HG03060 (cell line): Measurements from ENCODE around the gene ZNF74.

Experiments used
- ATAC-seq: cut with Tn5 transposase; IDR thresholded peaks from one replicate; pipeline ENCODE4 v1.9.1; 2021; ENCODE audit warnings: low read depth, moderate number of reproducible peaks; ENCODE audit not compliant: unreplicated experiment

The ZNF74 gene

GRCh38 chr22:20430720-20431510, 37.0 kb downstream of the ZNF74 start:
- no peak for ATAC-seq

GRCh38 chr22:20431511-20432192, 37.7 kb downstream of the ZNF74 start:
- ATAC-seq = no peak

DNA sequence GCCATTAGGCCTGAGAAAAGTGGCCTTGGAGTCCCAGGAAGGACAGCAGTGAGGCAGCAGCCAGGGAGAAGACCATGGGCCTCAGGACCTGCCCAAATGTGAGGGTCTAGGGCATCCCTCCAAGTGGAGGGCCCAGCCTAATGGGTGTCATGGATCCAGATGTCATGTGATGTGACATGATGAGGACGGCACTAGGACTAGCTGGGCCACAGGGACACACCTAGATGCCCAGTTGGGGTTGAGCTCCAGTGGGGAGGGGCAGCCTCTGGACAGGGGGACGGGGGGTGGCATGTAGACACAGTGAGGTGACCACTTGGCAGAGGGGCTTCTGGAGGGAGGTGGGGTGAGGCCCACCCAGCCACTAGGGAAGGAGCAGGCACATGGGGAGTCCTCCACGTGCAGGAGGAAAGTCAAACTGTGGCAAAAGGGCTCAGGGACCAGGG, 38.3 kb downstream of the ZNF74 start:
- no peak for ATAC-seq

DNA sequence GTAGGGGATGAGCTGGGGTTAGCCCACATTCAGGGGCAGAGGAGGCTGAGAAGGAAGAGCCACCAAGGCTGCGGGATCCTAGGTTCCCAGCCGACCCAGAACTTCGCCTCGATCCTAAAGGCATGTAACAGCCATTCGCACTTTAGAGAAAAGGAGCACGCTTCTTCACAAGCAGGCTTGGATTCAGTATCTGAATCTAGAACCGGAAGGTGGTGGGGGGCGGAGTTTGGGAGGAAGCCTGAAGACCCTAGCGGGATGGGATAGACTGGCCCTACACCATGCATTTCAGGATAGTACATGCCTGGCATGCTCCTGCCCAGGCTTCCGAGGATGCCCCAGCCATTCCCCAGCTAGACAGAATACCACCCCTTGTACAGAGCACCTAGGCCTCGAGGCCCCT, 39.2 kb downstream of the ZNF74 start:
- no peak for ATAC-seq

DNA sequence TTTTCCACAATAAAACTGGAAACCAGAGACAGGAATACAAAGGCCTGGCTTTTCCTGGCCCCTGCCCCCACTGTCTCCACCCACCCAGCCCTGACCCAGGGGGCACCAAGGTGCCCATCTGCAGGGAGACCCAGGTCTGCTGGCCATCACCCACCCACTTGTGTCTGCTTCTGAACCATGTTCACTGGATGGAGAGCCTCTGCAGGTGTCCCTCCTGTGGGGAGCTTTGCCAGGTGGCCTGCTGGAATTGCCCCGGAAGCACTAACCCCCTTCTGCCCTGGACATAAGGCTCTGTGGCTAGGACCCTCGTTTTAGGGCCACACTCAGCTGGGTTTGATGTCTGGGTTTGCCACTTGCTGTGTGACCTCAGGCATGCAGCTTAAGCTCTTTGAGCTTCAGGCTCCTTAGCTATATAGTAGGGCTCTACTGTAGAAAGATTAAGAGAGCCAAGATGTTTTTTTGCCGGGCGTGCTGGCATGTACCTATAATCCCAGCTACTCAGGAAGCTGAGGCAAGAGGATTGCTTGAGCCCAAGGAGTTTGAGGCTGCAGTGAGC, 39.8 kb downstream of the ZNF74 start:
- ATAC-seq = no peak

DNA sequence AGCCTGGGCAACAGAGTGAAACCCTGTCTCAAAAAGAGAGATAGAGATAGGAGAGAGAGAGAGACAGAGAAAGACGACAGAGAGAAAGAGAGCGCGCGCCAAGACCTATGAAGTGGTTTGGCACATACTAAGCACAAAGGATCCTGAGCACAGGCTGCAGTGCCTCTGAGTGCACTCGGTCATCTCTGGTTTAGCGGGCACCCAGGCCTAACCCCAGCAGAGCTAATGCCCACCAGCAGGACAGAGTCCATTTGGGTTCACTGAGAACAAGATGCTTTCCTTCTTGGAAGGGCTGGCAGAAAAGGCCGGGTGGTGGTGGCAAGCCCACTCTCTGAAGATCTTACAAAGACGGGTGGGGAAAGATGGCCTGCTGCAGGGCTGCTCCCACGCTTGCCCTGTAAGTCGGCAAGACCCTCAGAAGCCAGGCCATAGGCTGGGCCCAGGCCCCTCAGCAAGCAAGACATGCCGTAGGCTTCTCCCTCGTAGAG, 40.4 kb downstream of the ZNF74 start:
- ATAC-seq = no peak

DNA sequence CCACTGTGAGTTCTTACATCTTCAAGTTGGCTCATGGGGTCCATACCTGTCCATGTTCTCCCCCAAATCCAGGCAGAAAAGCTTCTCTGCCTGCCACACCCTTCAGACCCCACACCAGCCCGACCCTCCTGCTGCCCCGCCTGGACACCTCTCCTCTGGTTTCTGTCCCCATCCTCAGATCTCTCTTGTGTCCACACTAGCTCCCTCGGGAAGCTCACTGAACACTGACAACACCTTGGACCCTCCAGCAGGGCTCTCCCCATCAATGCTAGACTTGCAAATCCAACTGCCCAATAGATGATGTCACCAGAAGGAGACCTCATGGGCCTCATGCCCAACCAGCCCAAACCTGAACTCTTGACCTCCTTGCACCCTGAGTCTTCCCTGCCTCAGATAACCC, 40.8 kb downstream of the ZNF74 start:
- no peak for ATAC-seq

DNA sequence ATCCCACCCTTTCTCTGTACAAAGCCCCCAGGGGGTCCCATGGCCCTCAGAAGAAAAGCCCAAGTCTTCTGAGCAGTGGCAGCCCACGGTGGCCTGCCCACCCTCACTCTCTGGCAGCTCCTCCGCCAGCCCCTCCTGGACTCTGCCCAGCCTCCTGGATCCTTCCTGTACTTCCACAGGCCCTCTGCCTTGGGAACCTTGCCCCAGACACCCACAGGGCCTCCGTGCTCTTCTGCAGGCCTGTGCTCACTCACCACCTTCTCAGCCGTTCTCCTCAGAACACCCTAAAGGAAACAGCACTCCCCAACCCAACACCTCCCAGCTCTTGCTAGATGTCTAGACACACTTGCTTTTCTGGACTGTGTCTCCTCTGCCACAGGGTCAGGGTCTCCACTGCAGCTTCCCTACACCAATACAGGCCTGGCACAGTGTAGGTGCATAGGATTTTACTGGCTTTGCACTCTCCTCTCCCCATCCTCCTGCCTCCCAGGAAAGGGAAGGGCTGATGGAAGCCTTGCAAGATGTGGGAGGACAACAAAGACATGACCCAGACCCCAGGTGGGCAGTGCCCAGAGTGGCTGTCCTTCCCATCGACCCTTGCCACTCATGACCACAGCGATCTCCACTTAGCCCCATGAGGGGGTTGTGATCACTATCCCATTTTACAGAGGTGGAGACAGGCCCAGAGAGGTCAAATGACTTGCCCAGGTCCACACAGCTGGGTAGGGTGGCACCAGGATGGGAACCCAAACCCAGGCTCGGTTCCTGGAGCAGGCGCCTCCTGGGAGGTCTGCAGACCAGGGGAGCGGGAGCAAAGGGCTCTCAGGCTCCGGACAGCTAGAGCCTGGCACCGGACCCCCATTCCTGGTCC, 41.7 kb downstream of the ZNF74 start:
- no peak for ATAC-seq

DNA sequence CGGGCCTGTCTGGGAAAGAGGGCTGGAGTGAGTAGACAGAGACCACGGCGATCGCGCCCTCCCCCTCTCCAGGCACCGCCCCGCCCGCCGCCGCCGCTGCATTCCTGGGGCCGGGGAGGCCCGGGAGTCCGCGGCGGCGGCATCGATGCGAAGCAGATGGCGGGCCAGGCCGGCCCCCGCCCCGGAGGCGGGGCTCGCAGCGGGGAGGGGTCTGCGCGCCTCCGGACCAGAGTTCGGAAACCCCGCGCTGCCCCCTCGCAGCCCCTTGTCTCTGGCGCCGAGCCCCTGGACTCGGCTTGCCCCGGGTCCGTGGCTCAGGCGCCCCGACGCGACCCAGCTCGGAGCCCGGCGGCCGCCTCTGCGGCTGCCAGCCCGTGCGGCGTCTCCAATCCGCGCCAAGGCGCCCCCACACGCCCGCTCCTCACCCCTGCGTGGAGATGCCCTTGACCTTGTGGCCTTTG, 42.4 kb downstream of the ZNF74 start:
- no peak for ATAC-seq

DNA sequence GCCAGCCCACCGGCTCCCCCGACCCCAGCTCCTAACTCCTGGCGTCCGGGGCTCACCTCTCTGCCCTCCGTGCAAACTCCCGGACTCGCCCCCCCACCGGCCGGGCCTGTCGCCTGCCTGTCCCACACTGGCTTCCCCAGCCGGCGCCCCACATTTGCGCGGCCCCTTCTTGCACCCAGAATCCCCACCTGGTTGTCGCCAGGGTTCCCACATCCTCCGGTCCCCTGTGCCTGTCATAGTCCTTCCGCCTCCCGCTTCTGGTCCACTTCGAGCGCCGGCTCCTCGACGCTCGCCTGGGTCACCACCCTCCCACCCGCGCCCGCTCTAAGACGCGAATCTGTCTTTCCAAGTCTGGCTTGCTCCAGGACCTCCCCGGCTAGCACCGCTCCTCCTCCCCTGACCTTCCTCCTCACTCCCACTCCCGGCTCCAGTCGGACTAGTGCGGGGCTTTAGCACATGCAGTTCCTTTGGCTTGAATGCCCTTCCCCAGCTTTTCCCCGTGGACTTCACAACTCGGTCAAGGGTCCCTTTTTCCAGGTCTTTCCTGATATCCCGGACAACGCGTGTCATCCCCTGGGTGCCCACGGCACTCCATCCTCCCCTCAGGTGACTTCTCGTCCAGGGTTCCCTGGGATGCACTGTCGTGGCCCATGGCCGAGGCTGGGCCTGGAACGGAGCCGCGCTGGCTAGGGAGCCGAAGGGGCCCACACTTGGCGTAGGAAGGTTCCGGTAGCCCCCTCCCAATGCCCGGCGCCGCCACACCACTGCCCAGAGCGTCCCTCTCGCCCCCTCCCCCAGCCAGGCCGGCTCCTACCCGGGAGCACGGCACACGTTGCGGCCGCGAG, 43.0 kb downstream of the ZNF74 start:
- ATAC-seq = no peak

GRCh38 chr22:20437613-20438426, 43.9 kb downstream of the ZNF74 start, which contains the start of gene SCARF2:
TSS of gene SCARF2 (minus strand) at chr22:20437825. CDS start at chr22:20437754, 71 bp downstream.
- no peak for ATAC-seq

GRCh38 chr22:20438427-20438677, 44.4 kb downstream of the ZNF74 start:
- ATAC-seq = no peak

DNA sequence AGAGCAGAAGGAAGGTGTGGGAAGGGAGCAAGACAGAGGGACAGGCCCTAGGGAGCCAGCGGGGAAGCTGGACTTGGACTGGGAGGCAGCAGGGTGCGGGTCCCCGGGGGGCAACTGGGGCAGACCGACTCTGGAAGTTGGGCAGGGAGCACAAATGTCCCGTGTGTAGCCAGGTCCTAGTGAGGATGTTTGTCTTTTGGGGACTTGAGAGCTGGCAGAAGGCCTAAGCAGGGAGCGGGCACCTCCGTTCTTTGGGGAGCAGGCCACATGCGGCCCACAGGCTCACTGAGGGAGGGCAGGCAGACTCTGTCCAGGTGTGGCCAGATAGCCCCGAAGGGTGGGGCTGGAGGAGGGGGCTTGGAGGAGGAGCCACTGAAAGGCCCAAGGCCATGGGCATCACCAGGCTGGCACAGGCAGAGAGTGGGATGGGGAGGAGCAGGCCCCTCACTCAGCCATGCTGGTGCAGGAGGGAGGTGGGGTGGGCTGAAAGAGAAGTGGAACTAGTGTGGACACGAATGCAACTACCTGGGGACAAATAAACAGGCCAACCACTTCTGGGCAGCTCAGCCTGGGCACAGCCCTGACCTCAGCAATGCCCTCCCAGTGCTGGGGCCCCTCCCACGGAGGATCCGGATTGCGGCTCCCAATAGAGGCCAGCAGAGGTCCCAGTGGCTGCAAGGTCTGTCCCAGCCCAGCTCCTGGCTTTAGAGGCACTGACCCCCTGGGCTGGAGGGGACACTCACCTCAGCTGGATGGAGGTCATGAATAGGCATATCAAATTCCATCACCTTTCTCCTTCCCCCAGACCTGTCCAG, 44.9 kb downstream of the ZNF74 start:
- no peak for ATAC-seq

DNA sequence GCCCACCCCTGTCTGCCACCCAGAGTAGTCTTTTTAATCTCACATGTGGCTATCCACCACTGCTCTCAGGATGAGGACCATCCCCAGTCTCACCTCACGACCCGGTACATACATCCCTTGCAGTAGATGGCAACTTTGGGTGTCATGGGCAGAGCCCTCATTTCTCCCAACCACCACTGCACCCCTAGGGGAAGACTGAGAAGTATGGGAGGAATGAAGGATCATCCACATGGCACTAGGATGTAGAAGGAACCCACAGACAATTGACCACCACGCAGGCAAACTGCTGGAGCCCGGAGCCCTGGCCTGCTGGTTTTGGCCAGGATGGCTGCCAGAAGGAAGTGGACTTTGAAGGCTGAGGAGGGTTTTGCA, 45.6 kb downstream of the ZNF74 start:
- ATAC-seq = no peak

- ATAC-seq = no peak
Observed at GRCh38 chr22:20439928-20440575, 46.1 kb downstream of the ZNF74 start.

GRCh38 chr22:20440637-20441591, 47.0 kb downstream of the ZNF74 start:
- no peak for ATAC-seq
